WTC11 (cell line): ENCODE measurements around the gene MAD2L1. TPM values are rescaled to one million over a fixed set of nuclear protein-coding genes. Genes with fewer than 3 reads are reported as not detected.

Experiments used
- ATAC-seq: fragments of 200-7000 bp; cut with Tn5 transposase; 2 replicates; pipeline ENCODE4 v1.10.0; 2021; ENCODE audit warnings: mild to moderate bottlenecking, moderate library complexity
- CTCF ChIA-PET: fragments of 300-600 bp; sonication (Branson Sonifier 250); formaldehyde crosslinking; loops from one replicate; lab custom pipeline; 2021; ENCODE audit warnings: antibody characterized with exemption; lab: Charles Lee
- POLR2A ChIA-PET: fragments of 350-600 bp; sonication (Branson Sonifier 250); formaldehyde crosslinking; loops from one replicate; lab custom pipeline; 2021; ENCODE audit warnings: antibody characterized with exemption; lab: Charles Lee
- DNase-seq: peaks from one replicate; pipeline ENCODE4 v3.0.0; 2021; ENCODE audit warnings: low spot score
- H3K27ac Mint-ChIP-seq: 2 replicates; pipeline ENCODE4 v1.8.0; 2021; ENCODE audit warnings: mixed read lengths
- H3K27me3 Mint-ChIP-seq: 2 replicates; pipeline ENCODE4 v1.8.0; 2021; ENCODE audit warnings: low read depth, mild to moderate bottlenecking, moderate library complexity, mixed read lengths
- H3K36me3 Mint-ChIP-seq: 2 replicates; pipeline ENCODE4 v1.8.0; 2021; ENCODE audit warnings: mixed read lengths
- H3K4me1 Mint-ChIP-seq: 2 replicates; pipeline ENCODE4 v1.8.0; 2022; ENCODE audit warnings: mixed read lengths
- H3K4me3 Mint-ChIP-seq: 2 replicates; pipeline ENCODE4 v1.8.0; 2021; ENCODE audit warnings: mild to moderate bottlenecking, moderate library complexity, mixed read lengths
- H3K9me3 Mint-ChIP-seq: 2 replicates; pipeline ENCODE4 v1.8.0; 2021; ENCODE audit warnings: mixed read lengths
- AR ChIP-seq: fragments of 250-450 bp; sonication (Bioruptor Pico); IDR thresholded peaks from 2 replicates; pipeline ENCODE4 v1.9.0; 2021; ENCODE audit warnings: mild to moderate bottlenecking
- CBFB ChIP-seq: sonication (generic); formaldehyde crosslinking; IDR thresholded peaks from 2 replicates; pipeline ENCODE4 v1.8.1; 2022; ENCODE audit warnings: mild to moderate bottlenecking, low read depth, missing genetic modification reagents
- CTCF ChIP-seq: fragments of 200-600 bp; IDR thresholded peaks from 2 replicates; pipeline ENCODE4 v1.8.0; 2022; ENCODE audit warnings: antibody characterized with exemption
- ERG ChIP-seq: fragments of 250-450 bp; sonication (Bioruptor Pico); IDR thresholded peaks from 2 replicates; pipeline ENCODE4 v1.8.0; 2021; ENCODE audit warnings: mild to moderate bottlenecking
- GTF2I ChIP-seq: fragments of 250-450 bp; sonication (Bioruptor Pico); conservative IDR thresholded peaks from 2 replicates; pipeline ENCODE4 v1.4.0; 2021; ENCODE audit warnings: mild to moderate bottlenecking
- IRF1 ChIP-seq: sonication (generic); formaldehyde crosslinking; IDR thresholded peaks from 2 replicates; pipeline ENCODE4 v1.8.0; 2023; ENCODE audit warnings: missing genetic modification reagents
- KAT7 ChIP-seq: sonication (generic); formaldehyde crosslinking; IDR thresholded peaks from 2 replicates; pipeline ENCODE4 v1.8.1; 2023; ENCODE audit warnings: missing genetic modification reagents, mild to moderate bottlenecking, borderline replicate concordance
- MAX ChIP-seq: sonication (generic); formaldehyde crosslinking; IDR thresholded peaks from 2 replicates; pipeline ENCODE4 v1.8.0; 2022; ENCODE audit warnings: mild to moderate bottlenecking, missing genetic modification reagents
- MLX ChIP-seq: sonication (generic); formaldehyde crosslinking; IDR thresholded peaks from 2 replicates; pipeline ENCODE4 v1.8.1; 2023; ENCODE audit warnings: mild to moderate bottlenecking, missing genetic modification reagents, moderate library complexity
- MXD4 ChIP-seq: fragments of 250-450 bp; sonication (Bioruptor Pico); IDR thresholded peaks from 2 replicates; pipeline ENCODE4 v1.8.0; 2021; ENCODE audit warnings: mild to moderate bottlenecking, moderate library complexity, borderline replicate concordance
- PRRX2 ChIP-seq: fragments of 250-450 bp; sonication (Bioruptor Pico); IDR thresholded peaks from 2 replicates; pipeline ENCODE4 v1.8.0; 2021; ENCODE audit warnings: mild to moderate bottlenecking
- SMAD3 ChIP-seq: sonication (generic); formaldehyde crosslinking; IDR thresholded peaks from 2 replicates; pipeline ENCODE4 v1.8.0; 2022; ENCODE audit warnings: missing genetic modification reagents, mild to moderate bottlenecking, borderline replicate concordance
- STAT6 ChIP-seq: sonication (generic); formaldehyde crosslinking; conservative IDR thresholded peaks from 2 replicates; pipeline ENCODE4 v1.8.1; 2023; ENCODE audit warnings: mild to moderate bottlenecking, low read depth, missing genetic modification reagents, moderate library complexity
- TCF7 ChIP-seq: sonication (generic); formaldehyde crosslinking; IDR thresholded peaks from 2 replicates; pipeline ENCODE4 v1.8.0; 2022; ENCODE audit warnings: mild to moderate bottlenecking, low read depth, missing genetic modification reagents, moderate library complexity
- ZBTB43 ChIP-seq: sonication (generic); formaldehyde crosslinking; IDR thresholded peaks from 2 replicates; pipeline ENCODE4 v1.8.1; 2023; ENCODE audit warnings: mild to moderate bottlenecking, missing genetic modification reagents
- ZNF416 ChIP-seq: fragments of 250-450 bp; sonication (Bioruptor Pico); IDR thresholded peaks from 2 replicates; pipeline ENCODE4 v1.9.0; 2021; ENCODE audit warnings: mild to moderate bottlenecking, inconsistent platforms
- ZNF425 ChIP-seq: fragments of 250-450 bp; sonication (Bioruptor Pico); conservative IDR thresholded peaks from 2 replicates; pipeline ENCODE4 v1.9.0; 2021; ENCODE audit warnings: mild to moderate bottlenecking
- ZSCAN18 ChIP-seq: fragments of 250-450 bp; sonication (Bioruptor Pico); IDR thresholded peaks from 2 replicates; pipeline ENCODE4 v2.1.2; 2022; ENCODE audit warnings: mild to moderate bottlenecking, moderate library complexity
- total RNA-seq: library from RNA; stranded (reverse); gene quantifications from 3 replicates; pipeline ENCODE4 v1.2.3, GENCODE V29; 2021

Gene MAD2L1
- total RNA-seq, 1 experiment from 2014 or later = 81.2 TPM

- Mint-ChIP-seq H3K27me3 (peaks cover 73% of the 10 kb centered on the region), H3K27ac (no peak overlapping the region), H3K4me3 (no peak overlapping the region), H3K9me3 (peaks cover 39% of the 10 kb centered on the region), H3K36me3 (peaks cover 34% of the 10 kb centered on the region), H3K4me1 (peaks cover 20% of the 10 kb centered on the region)
- ChIA-PET POLR2A (no interaction called here), CTCF (interaction anchor here (1.0 kb wide), 1 partner anchor 18 kb away, joined by 3 read pairs; no protein-coding TSS in a partner anchor)
- ATAC-seq (no peak), DNase-seq (no peak)
- TF ChIP-seq ZNF416 (CRISPR knock-in tag) (no peak), CTCF (no peak), MLX (CRISPR knock-in tag) (no peak), SMAD3 (no peak), ZBTB43 (CRISPR knock-in tag) (no peak), GTF2I (CRISPR knock-in tag) (no peak), PRRX2 (CRISPR knock-in tag) (no peak), ERG (no peak), ZSCAN18 (no peak), MAX (CRISPR knock-in tag) (no peak), STAT6 (CRISPR knock-in tag) (no peak), CBFB (no peak), IRF1 (no peak), AR (CRISPR knock-in tag) (no peak), ZNF425 (CRISPR knock-in tag) (no peak), KAT7 (CRISPR knock-in tag) (no peak), TCF7 (CRISPR knock-in tag) (no peak), MXD4 (no peak)
Measured at GRCh38 chr4:120007191-120007871, 59.3 kb downstream of the MAD2L1 start.
